ENCODE results near the gene RGS6.

Gene RGS6

DNA sequence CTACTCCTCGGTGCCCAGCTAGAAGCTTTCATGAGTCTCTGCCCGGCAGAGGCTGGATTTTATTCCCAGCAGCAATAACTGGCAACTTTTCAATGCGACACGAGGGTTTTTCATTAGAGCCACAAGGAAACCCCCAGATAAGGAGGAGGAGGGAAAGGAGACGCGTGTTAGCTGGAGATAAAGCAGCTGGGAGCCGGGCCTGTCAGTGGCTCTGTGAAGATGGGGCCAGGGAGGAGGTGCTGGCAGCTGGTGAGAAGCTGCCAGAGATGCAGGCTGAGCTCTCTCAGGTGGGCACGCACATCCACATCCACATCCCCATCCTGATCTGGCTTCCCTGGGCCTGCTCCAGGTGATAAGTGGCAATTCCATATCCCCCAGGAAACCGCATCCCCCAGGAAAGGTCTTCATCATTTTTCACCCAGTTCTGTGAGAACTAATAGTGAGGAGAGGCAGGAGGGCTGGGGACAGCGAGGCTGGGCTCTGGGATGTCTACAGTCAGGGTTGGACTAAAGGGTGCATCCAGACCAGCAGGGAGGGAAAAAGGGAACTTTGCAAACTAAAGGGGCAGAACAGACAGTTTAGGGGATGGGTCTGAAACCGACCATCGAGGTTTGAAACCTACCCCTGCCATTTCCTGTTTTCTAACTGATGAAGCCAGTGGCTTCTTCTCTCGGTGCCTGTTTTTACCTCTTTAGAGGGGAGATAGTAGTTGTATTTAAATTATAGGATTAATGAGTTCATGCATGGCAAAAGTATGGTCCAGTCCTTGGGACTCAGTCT is 548.4 kb downstream of the RGS6 start:
- peaks cover 0 to 7% (median 0%) of the 10 kb centered on the region in 5 donors for H3K36me3 ChIP-seq (ENCODE audit: control insufficient read depth in 5 of 5, insufficient read depth in 5 of 5, low read length in 5 of 5)
- no peak overlapping the region for H3K9ac ChIP-seq (ENCODE audit: low read length in 5 of 5)
- H3K4me1 ChIP-seq (ENCODE audit: control insufficient read depth in 5 of 5, insufficient read depth in 5 of 5, low read length in 5 of 5) = no peaks in the 10 kb centered on the region
- peaks cover 0 to 6% (median 0%) of the 10 kb centered on the region in 5 donors for H3K27me3 ChIP-seq (ENCODE audit: control insufficient read depth in 5 of 5, insufficient read depth in 4 of 5, low read length in 5 of 5)
- H3K27ac ChIP-seq (ENCODE audit: low read depth, low read length) = no peak overlapping the region
- no peak overlapping the region for H3K4me3 ChIP-seq (ENCODE audit: low read depth in 1 of 5, low read length in 5 of 5)
- peaks cover 0 to 4% (median 3%) of the 10 kb centered on the region in 5 donors for H3K9me3 ChIP-seq (ENCODE audit: control insufficient read depth in 5 of 5, low read length in 5 of 5)

DNA sequence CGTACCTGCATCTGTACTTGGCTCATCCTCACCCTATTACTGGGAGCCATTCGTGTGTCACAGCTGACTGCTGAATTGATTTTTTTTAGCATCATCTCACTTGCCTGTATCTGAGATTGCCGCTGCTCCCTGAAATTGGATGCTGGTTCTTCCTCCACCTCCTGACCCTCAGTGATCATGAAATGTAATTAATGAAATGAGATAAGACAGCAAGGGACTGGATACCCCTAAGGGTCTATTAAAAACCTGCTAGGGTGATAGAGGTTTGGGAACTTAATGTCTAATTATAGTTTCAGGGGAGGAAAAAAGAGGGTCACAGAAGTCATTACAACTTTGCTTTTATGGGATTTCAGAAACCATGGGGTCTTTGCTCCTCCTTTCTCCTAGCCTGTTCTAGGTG is 551.1 kb downstream of the RGS6 start:
- H3K9me3 ChIP-seq (ENCODE audit: control insufficient read depth in 5 of 5, low read length in 5 of 5) = peaks cover 0 to 18% (median 4%) of the 10 kb centered on the region in 5 donors
- H3K27me3 ChIP-seq (ENCODE audit: control insufficient read depth in 5 of 5, insufficient read depth in 4 of 5, low read length in 5 of 5) = no peaks in the 10 kb centered on the region
- H3K4me3 ChIP-seq (ENCODE audit: low read depth in 1 of 5, low read length in 5 of 5) = no peak overlapping the region
- no peak overlapping the region for H3K27ac ChIP-seq (ENCODE audit: low read depth, low read length)
- no peaks in the 10 kb centered on the region for H3K4me1 ChIP-seq (ENCODE audit: control insufficient read depth in 5 of 5, insufficient read depth in 5 of 5, low read length in 5 of 5)
- H3K36me3 ChIP-seq (ENCODE audit: control insufficient read depth in 5 of 5, insufficient read depth in 5 of 5, low read length in 5 of 5) = peaks cover 0 to 7% (median 0%) of the 10 kb centered on the region in 5 donors
- H3K9ac ChIP-seq (ENCODE audit: low read length in 5 of 5) = no peak overlapping the region

DNA sequence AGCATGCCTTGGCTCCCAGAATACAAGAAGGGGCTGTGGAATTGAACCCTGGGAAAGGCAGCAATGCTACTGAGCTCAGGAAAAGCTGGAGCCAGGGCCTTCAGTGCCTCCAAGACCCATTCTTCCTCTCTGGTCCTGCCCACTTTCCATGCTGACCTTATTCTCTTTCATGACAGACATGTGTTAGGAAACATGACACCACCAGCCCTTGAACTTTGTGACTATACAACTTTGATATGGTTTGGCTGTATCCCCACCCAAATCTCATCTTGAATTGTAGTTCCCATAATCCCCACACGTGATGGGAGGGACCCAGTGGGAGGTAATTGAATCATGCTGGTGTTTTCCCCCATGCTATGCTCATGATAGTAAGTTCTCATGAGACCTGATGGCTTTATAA is 553.5 kb downstream of the RGS6 start:
- Histone ChIP-seq H3K9ac (ENCODE audit: low read length in 5 of 5) (no peak overlapping the region), H3K27me3 (ENCODE audit: control insufficient read depth in 5 of 5, insufficient read depth in 4 of 5, low read length in 5 of 5) (no peaks in the 10 kb centered on the region), H3K4me3 (ENCODE audit: low read depth in 1 of 5, low read length in 5 of 5) (no peak overlapping the region), H3K27ac (ENCODE audit: low read depth, low read length) (no peak overlapping the region), H3K36me3 (ENCODE audit: control insufficient read depth in 5 of 5, insufficient read depth in 5 of 5, low read length in 5 of 5) (peaks cover 0 to 4% (median 0%) of the 10 kb centered on the region in 5 donors), H3K4me1 (ENCODE audit: control insufficient read depth in 5 of 5, insufficient read depth in 5 of 5, low read length in 5 of 5) (no peaks in the 10 kb centered on the region), H3K9me3 (ENCODE audit: control insufficient read depth in 5 of 5, low read length in 5 of 5) (peaks cover 4 to 26% (median 8%) of the 10 kb centered on the region in 5 donors)

DNA sequence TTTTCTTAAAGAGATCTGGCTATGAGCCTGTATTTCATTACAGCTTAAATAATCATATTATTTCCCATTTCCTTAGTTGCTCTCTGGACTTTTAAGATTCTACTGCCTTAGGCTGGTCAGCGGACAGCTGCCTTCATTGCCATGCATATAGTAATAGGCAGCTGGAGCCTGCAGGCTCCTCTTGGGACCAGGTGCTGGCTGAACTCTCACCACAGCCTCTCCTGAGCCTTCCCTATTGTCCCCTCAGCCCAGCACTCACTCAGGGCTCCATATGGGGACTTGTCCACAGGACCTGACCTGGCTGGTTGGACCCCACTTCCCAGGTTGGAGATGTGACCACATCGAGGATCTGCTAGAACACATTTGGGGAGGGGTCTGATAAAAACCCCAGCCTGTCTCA is 556.3 kb downstream of the RGS6 start:
- no peaks in the 10 kb centered on the region for H3K27me3 ChIP-seq (ENCODE audit: control insufficient read depth in 5 of 5, insufficient read depth in 4 of 5, low read length in 5 of 5)
- H3K4me3 ChIP-seq (ENCODE audit: low read depth in 1 of 5, low read length in 5 of 5) = no peak overlapping the region
- peaks cover 0 to 21% (median 9%) of the 10 kb centered on the region in 5 donors for H3K9me3 ChIP-seq (ENCODE audit: control insufficient read depth in 5 of 5, low read length in 5 of 5)
- peaks cover 0 to 4% (median 0%) of the 10 kb centered on the region in 5 donors for H3K36me3 ChIP-seq (ENCODE audit: control insufficient read depth in 5 of 5, insufficient read depth in 5 of 5, low read length in 5 of 5)
- no peaks in the 10 kb centered on the region for H3K4me1 ChIP-seq (ENCODE audit: control insufficient read depth in 5 of 5, insufficient read depth in 5 of 5, low read length in 5 of 5)
- no peak overlapping the region for H3K27ac ChIP-seq (ENCODE audit: low read depth, low read length)
- no peak overlapping the region for H3K9ac ChIP-seq (ENCODE audit: low read length in 5 of 5)

DNA sequence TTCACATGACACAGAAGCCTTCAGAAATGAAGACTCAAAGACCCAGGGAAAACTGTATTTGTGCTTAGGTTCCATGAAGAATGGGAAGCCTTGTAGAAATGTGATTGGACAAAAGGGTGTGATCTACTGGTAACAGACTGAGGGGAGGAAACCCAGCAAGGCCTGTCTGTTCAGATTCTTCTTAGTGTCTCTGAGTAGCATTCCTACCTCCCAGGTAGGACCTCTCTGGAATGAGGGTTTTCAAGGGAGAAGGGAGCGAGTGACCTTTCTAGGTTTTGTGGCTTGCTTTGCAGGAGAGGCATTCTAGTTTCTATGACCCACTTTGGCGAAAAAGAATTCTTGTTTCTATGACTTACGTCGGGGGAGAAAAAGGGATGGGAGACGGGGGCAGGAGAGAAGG is 560.0 kb downstream of the RGS6 start:
- Histone ChIP-seq H3K4me3 (ENCODE audit: low read depth in 1 of 5, low read length in 5 of 5) (no peak overlapping the region), H3K4me1 (ENCODE audit: control insufficient read depth in 5 of 5, insufficient read depth in 5 of 5, low read length in 5 of 5) (peaks cover 0 to 3% (median 0%) of the 10 kb centered on the region in 5 donors), H3K9me3 (ENCODE audit: control insufficient read depth in 5 of 5, low read length in 5 of 5) (peaks cover 0 to 15% (median 12%) of the 10 kb centered on the region in 5 donors), H3K36me3 (ENCODE audit: control insufficient read depth in 5 of 5, insufficient read depth in 5 of 5, low read length in 5 of 5) (peaks cover 0 to 4% (median 0%) of the 10 kb centered on the region in 5 donors), H3K27ac (ENCODE audit: low read depth, low read length) (no peak overlapping the region), H3K27me3 (ENCODE audit: control insufficient read depth in 5 of 5, insufficient read depth in 4 of 5, low read length in 5 of 5) (no peaks in the 10 kb centered on the region), H3K9ac (ENCODE audit: low read length in 5 of 5) (no peak overlapping the region)

DNA sequence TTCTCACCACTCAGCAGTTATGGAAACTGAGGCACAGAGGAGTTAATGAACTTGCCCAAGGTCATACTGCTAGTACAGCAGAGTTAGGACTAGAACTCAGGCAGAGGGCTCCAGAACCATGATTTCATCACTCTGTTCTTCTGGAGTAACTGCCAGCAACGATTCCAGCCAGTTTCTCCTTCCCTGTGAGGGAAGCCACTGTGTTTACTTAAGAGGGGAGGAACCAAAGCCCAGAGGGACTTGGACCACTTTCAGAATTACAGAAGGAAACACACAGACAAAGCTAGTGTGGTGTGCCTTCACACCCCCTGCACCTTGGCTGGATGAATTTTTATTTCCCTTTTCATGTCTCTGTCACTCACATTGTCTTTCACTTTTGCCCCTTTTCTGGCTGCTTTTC is 563.4 kb downstream of the RGS6 start:
- Histone ChIP-seq H3K9ac (ENCODE audit: low read length in 5 of 5) (no peak overlapping the region), H3K27ac (ENCODE audit: low read depth, low read length) (no peak overlapping the region), H3K9me3 (ENCODE audit: control insufficient read depth in 5 of 5, low read length in 5 of 5) (peaks cover 0 to 5% (median 0%) of the 10 kb centered on the region in 5 donors), H3K4me3 (ENCODE audit: low read depth in 1 of 5, low read length in 5 of 5) (no peak overlapping the region), H3K4me1 (ENCODE audit: control insufficient read depth in 5 of 5, insufficient read depth in 5 of 5, low read length in 5 of 5) (peaks cover 0 to 3% (median 2%) of the 10 kb centered on the region in 5 donors), H3K36me3 (ENCODE audit: control insufficient read depth in 5 of 5, insufficient read depth in 5 of 5, low read length in 5 of 5) (no peaks in the 10 kb centered on the region), H3K27me3 (ENCODE audit: control insufficient read depth in 5 of 5, insufficient read depth in 4 of 5, low read length in 5 of 5) (no peaks in the 10 kb centered on the region)

DNA sequence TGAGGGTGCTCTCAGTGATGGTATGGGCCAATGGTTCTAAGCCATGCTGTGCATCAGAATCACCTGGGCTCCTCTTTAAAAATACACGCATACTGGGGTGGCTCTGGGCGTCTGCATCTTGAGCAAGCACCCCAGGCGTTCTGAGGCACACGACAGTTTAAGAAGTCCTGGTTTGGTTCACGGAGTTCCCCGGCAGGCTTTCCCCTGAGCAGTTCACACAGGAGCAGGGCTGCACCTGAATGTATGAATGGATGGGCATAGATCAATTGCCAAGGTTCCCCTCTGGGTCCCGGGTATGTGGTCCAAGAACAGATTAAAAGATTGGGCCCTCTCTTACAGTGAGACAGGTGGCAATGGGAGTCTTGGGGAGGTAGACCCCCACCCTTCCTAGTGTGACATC is 566.4 kb downstream of the RGS6 start:
- no peak overlapping the region for H3K4me3 ChIP-seq (ENCODE audit: low read depth in 1 of 5, low read length in 5 of 5)
- no peaks in the 10 kb centered on the region for H3K27me3 ChIP-seq (ENCODE audit: control insufficient read depth in 5 of 5, insufficient read depth in 4 of 5, low read length in 5 of 5)
- no peak overlapping the region for H3K27ac ChIP-seq (ENCODE audit: low read depth, low read length)
- H3K9me3 ChIP-seq (ENCODE audit: control insufficient read depth in 5 of 5, low read length in 5 of 5) = peaks cover 0 to 4% (median 0%) of the 10 kb centered on the region in 5 donors
- H3K36me3 ChIP-seq (ENCODE audit: control insufficient read depth in 5 of 5, insufficient read depth in 5 of 5, low read length in 5 of 5) = no peaks in the 10 kb centered on the region
- no peak overlapping the region for H3K9ac ChIP-seq (ENCODE audit: low read length in 5 of 5)
- peaks cover 0 to 3% (median 2%) of the 10 kb centered on the region in 5 donors for H3K4me1 ChIP-seq (ENCODE audit: control insufficient read depth in 5 of 5, insufficient read depth in 5 of 5, low read length in 5 of 5)

DNA sequence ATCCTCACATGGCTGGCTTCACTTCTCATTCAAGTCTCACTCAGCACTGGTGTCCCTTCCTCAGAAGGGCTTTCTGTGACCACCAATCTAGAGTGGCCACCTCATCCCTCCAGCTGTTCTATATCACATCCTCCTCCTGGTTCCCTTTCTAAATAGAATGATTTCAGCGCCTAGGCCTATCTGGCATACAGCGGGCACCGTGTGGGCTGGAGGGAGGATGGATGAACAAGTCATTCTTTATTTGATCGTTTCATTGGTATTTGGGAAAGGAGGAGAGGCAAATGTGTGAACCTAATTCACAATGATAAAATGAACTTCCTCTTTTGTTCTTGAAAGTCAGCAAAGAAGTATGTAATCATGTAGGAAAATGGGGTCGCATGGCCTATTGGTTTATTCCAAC is 567.5 kb downstream of the RGS6 start:
- no peak overlapping the region for H3K27ac ChIP-seq (ENCODE audit: low read depth, low read length)
- H3K27me3 ChIP-seq (ENCODE audit: control insufficient read depth in 5 of 5, insufficient read depth in 4 of 5, low read length in 5 of 5) = no peaks in the 10 kb centered on the region
- no peaks in the 10 kb centered on the region for H3K9me3 ChIP-seq (ENCODE audit: control insufficient read depth in 5 of 5, low read length in 5 of 5)
- no peak overlapping the region for H3K9ac ChIP-seq (ENCODE audit: low read length in 5 of 5)
- H3K36me3 ChIP-seq (ENCODE audit: control insufficient read depth in 5 of 5, insufficient read depth in 5 of 5, low read length in 5 of 5) = no peaks in the 10 kb centered on the region
- peaks cover 0 to 3% (median 2%) of the 10 kb centered on the region in 5 donors for H3K4me1 ChIP-seq (ENCODE audit: control insufficient read depth in 5 of 5, insufficient read depth in 5 of 5, low read length in 5 of 5)
- H3K4me3 ChIP-seq (ENCODE audit: low read depth in 1 of 5, low read length in 5 of 5) = no peak overlapping the region

DNA sequence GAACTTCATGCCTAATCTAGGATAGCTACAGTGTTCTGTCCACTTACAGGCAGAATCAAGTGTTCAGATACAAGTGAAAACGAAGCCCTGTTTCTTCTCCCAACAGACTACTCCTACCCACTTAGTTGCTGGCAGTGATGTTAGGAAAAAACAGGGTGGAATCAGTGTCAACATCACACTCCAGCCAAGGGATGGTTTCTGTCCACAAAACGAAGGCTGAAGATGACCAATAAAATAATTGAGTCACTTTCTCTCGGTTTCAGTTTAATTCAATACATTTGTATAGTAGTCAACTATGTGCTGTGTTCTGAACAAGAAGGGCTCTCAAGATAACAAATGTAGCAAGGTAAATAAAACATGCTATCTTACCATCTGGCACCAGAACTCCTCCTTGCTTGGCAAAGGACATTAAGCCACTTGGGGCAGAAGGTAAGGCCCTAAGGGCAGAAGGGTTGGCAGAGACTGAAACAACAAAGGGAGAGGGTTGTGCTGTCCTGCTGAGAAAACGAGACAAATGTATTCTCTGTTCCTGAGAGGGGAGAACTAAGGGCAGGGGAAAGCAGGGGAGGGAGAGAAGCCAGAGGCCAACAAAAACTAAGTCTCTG is 568.1 kb downstream of the RGS6 start:
- Histone ChIP-seq H3K36me3 (ENCODE audit: control insufficient read depth in 5 of 5, insufficient read depth in 5 of 5, low read length in 5 of 5) (no peaks in the 10 kb centered on the region), H3K9ac (ENCODE audit: low read length in 5 of 5) (no peak overlapping the region), H3K4me3 (ENCODE audit: low read depth in 1 of 5, low read length in 5 of 5) (no peak overlapping the region), H3K27ac (ENCODE audit: low read depth, low read length) (no peak overlapping the region), H3K9me3 (ENCODE audit: control insufficient read depth in 5 of 5, low read length in 5 of 5) (no peaks in the 10 kb centered on the region), H3K4me1 (ENCODE audit: control insufficient read depth in 5 of 5, insufficient read depth in 5 of 5, low read length in 5 of 5) (peaks cover 0 to 3% (median 2%) of the 10 kb centered on the region in 5 donors), H3K27me3 (ENCODE audit: control insufficient read depth in 5 of 5, insufficient read depth in 4 of 5, low read length in 5 of 5) (no peaks in the 10 kb centered on the region)

DNA sequence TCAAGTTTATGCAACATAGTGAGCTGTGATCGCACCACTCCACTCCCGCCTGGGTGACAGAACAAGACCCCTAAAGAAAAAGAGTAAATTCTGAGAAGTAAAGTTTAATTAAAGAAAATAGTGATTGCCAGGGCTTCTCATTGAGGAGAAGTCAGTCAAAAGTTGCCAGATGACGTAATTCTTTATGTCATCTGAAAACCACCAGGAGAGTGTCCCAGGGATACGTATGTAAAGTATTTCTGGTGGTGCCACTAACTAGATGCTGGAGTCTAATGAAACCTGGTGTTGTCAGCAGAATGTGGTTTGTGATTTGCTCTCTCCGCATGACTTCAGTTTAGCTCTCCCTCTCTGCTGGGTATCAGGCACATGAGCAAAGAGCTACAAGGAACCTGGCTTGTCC is 569.2 kb downstream of the RGS6 start:
- no peak overlapping the region for H3K9ac ChIP-seq (ENCODE audit: low read length in 5 of 5)
- no peaks in the 10 kb centered on the region for H3K36me3 ChIP-seq (ENCODE audit: control insufficient read depth in 5 of 5, insufficient read depth in 5 of 5, low read length in 5 of 5)
- no peak overlapping the region for H3K27ac ChIP-seq (ENCODE audit: low read depth, low read length)
- no peaks in the 10 kb centered on the region for H3K9me3 ChIP-seq (ENCODE audit: control insufficient read depth in 5 of 5, low read length in 5 of 5)
- no peaks in the 10 kb centered on the region for H3K27me3 ChIP-seq (ENCODE audit: control insufficient read depth in 5 of 5, insufficient read depth in 4 of 5, low read length in 5 of 5)
- H3K4me3 ChIP-seq (ENCODE audit: low read depth in 1 of 5, low read length in 5 of 5) = no peak overlapping the region
- peaks cover 0 to 3% (median 0%) of the 10 kb centered on the region in 5 donors for H3K4me1 ChIP-seq (ENCODE audit: control insufficient read depth in 5 of 5, insufficient read depth in 5 of 5, low read length in 5 of 5)

Measured in subcutaneous abdominal adipose tissue (tissue), 5 donors.